Esophagus muscularis mucosa (tissue), 4 donors: ENCODE results near the gene TBC1D24. TPM values are rescaled to one million over a fixed set of nuclear protein-coding genes. Genes with fewer than 3 reads are reported as not detected.
"Not testable (repeated sequence)": the region's sequence is repeated elsewhere in the genome, so short reads cannot be mapped to it uniquely, and the experiment has no call there.

Experiments
- DNase-seq: peaks from one replicate; pipeline ENCODE4 v3.0.0-alpha.2; 2017; ENCODE audit errors: extremely low spot score
- H3K27ac ChIP-seq, 4 donors: fragments of 200-600 bp; sonication (generic); replicated peaks in 1 of 4; 1 replicate in 3 of 4; 2 replicates in 1 of 4; pipeline ENCODE4 v1.5.1; 2016 to 2019; ENCODE audit warnings: mild to moderate bottlenecking in 1 of 4
- H3K27me3 ChIP-seq, 4 donors: fragments of 200-600 bp; sonication (generic); one replicate each; pipeline versions ENCODE4 v1.5.1 to v1.6.0; 2016 to 2019
- H3K36me3 ChIP-seq, 4 donors: fragments of 200-600 bp; sonication (generic); one replicate each; pipeline ENCODE4 v1.5.1; 2016 to 2019
- H3K4me1 ChIP-seq, 4 donors: fragments of 200-600 bp; sonication (generic); one replicate each; pipeline ENCODE4 v1.5.1; 2016 to 2019
- H3K4me3 ChIP-seq, 4 donors: fragments of 200-600 bp; sonication (generic); 1 replicate in 2 of 4; 2 replicates in 2 of 4; pipeline ENCODE4 v1.5.1; 2016 to 2019; ENCODE audit warnings: mild to moderate bottlenecking in 4 of 4, moderate library complexity in 1 of 4
- H3K9me3 ChIP-seq, 4 donors: fragments of 200-600 bp; sonication (generic); 1 replicate in 3 of 4; 2 replicates in 1 of 4; pipeline ENCODE4 v1.5.1; 2016 to 2019
- EP300 ChIP-seq: sonication (generic); formaldehyde crosslinking; IDR thresholded peaks from one replicate; pipeline ENCODE4 v1.6.1; 2017; ENCODE audit warnings: antibody characterized with exemption
- POLR2A ChIP-seq: fragments of 450-650 bp; IDR thresholded peaks from one replicate; pipeline ENCODE4 v1.6.1; 2017; ENCODE audit warnings: antibody characterized with exemption, moderate library complexity, mild to moderate bottlenecking, low read depth
- POLR2AphosphoS5 ChIP-seq, 2 donors: sonication (generic); formaldehyde crosslinking; IDR thresholded peaks; one replicate each; pipeline ENCODE4 v1.6.1; 2017; ENCODE audit warnings: antibody characterized with exemption in 2 of 2
- WGBS: methylation state at CpG from one replicate; pipeline ENCODE4 v1.1.5; 2018; 5-methylcytosine and 5-hydroxymethylcytosine counted together
- intact Hi-C: fragments of 100-400 bp; cut with DNase I; formaldehyde crosslinking; loops from one replicate; pipeline ENCODE4 v1.15.1; 2023
- total RNA-seq, 4 donors: library from RNA; depleted of rRNA; stranded (reverse); fragments of >200 nt; gene quantifications; one replicate each; pipeline versions ENCODE4 v1.1.0 to v1.2.1, GENCODE V29; 2016
- TF ChIP-seq, protein P1 (sequence below), 3 experiments: fragments of 200-600 bp in 2 of 3; fragments of 450-650 bp in 1 of 3; sonication (generic) in 2 of 3; IDR thresholded peaks; one replicate each; pipeline ENCODE4 v1.5.1; 2017 to 2019; ENCODE audit warnings: antibody characterized with exemption in 3 of 3, mild to moderate bottlenecking in 2 of 3, moderate library complexity in 1 of 3

TBC1D24 gene
- total RNA-seq, 4 donors from 2014 or later = 7.0 to 14.1 (median 11.5) TPM

DNA sequence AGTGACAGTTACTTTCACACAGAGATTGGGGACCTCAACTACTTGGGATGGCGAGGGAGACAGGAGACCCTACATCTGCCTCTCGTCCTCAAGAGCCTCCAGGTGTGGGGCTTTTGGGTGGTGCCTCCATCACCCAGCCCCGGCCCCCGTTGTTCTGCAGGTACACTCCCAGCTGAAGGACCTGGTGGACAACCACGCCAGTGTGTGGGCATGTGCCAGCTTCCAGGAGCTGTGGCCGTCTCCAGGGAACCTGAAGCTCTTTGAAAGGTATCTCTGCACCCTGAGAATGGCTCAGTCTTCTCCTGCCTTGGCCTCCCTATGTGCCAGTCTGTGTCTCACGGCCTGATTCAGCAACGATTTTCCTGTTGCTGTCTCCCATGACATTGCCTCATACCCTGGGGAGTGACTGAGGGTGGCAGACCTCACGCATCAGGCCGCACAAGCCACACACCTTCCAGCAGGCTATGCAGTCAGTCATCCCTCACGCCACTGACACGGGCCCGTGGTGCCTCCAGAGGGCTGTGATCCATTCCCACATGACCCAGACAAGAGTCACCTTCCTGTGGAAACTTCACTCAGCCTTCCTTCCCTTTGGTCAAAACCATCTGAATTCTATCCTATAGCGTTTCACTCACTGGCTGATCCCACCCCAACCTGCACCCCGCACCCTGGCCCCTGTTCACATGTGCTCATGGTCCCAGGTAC lies 42.0 kb upstream of the TBC1D24 start:
- no peak overlapping the region for H3K4me3 ChIP-seq
- no peaks in the 10 kb centered on the region for H3K27me3 ChIP-seq
- DNase-seq = no peak
- intact Hi-C loops = no loop called here
- peaks cover 2 to 30% (median 24%) of the 10 kb centered on the region in 4 donors for H3K36me3 ChIP-seq
- H3K4me1 ChIP-seq = peaks cover 15 to 21% (median 19%) of the 10 kb centered on the region in 4 donors
- H3K27ac ChIP-seq = no peak overlapping the region
- WGBS = 95% methylated on average over 12 of the region's 15 CpGs
- TF ChIP-seq POLR2A (no peak), POLR2AphosphoS5 (IDR thresholded peaks at IDR 0.05) (no peak), EP300 (no peak)
- TF ChIP-seq, protein P1, sequence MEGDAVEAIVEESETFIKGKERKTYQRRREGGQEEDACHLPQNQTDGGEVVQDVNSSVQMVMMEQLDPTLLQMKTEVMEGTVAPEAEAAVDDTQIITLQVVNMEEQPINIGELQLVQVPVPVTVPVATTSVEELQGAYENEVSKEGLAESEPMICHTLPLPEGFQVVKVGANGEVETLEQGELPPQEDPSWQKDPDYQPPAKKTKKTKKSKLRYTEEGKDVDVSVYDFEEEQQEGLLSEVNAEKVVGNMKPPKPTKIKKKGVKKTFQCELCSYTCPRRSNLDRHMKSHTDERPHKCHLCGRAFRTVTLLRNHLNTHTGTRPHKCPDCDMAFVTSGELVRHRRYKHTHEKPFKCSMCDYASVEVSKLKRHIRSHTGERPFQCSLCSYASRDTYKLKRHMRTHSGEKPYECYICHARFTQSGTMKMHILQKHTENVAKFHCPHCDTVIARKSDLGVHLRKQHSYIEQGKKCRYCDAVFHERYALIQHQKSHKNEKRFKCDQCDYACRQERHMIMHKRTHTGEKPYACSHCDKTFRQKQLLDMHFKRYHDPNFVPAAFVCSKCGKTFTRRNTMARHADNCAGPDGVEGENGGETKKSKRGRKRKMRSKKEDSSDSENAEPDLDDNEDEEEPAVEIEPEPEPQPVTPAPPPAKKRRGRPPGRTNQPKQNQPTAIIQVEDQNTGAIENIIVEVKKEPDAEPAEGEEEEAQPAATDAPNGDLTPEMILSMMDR (IDR thresholded peaks at IDR 0.05) = no peak
- no peaks in the 10 kb centered on the region for H3K9me3 ChIP-seq

DNA sequence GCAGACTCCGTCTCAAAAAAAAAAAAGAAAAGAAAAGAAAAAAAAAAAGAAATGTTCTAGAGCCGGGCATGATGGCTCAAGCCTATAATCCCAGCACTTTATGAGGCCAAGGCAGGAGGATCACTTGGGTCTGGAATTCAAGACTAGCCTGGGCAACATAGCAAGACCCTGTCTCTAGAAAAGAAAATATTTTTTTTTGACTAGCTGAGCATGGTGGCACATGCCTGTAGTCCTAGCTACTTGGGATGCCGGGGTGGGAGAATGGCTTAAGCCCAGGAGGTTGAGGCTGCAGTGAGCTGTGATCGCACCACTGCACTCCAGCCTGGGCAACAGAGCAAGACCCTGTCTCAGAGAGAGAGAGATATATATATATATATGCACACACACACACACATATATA lies 39.7 kb upstream of the TBC1D24 start:
- peaks cover 2 to 46% (median 28%) of the 10 kb centered on the region in 4 donors for H3K36me3 ChIP-seq
- intact Hi-C loops, H3K27me3 ChIP-seq, DNase-seq, H3K4me1 ChIP-seq, H3K9me3 ChIP-seq, H3K4me3 ChIP-seq, H3K27ac ChIP-seq: not testable (repeated sequence)
- 99% methylated on average over 4 of the region's 4 CpGs for WGBS

DNA sequence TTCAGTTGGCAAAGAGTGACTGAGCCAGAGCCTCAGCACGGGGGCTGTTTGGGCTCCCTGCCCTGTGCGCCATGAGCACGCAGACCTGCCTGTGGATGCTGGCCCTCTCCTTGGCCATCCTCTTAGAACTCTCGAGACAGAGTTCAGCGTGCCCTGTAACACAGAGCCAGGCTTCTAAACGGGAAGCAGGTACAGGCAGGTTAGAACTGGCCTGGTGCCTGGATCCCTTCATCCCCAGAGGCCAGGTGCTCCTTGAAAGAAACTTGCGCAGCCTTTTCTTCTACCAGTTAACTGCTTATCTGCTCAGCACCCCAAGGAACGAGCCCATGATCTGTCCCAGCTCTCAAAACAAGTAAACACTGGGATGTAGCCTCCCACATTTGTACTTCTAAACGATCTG lies 38.8 kb upstream of the TBC1D24 start:
- WGBS = 94% methylated on average over 6 of the region's 9 CpGs
- H3K36me3 ChIP-seq = peaks cover 2 to 46% (median 28%) of the 10 kb centered on the region in 4 donors
- DNase-seq = no peak
- intact Hi-C loops = no loop called here
- TF ChIP-seq, protein P1 (IDR thresholded peaks at IDR 0.05) = no peak
- TF ChIP-seq POLR2A (no peak), EP300 (no peak), POLR2AphosphoS5 (IDR thresholded peaks at IDR 0.05) (no peak)
- no peaks in the 10 kb centered on the region for H3K4me1 ChIP-seq
- H3K9me3 ChIP-seq = no peaks in the 10 kb centered on the region
- H3K27ac ChIP-seq = no peak overlapping the region
- H3K4me3 ChIP-seq = no peak overlapping the region
- H3K27me3 ChIP-seq = no peaks in the 10 kb centered on the region

DNA sequence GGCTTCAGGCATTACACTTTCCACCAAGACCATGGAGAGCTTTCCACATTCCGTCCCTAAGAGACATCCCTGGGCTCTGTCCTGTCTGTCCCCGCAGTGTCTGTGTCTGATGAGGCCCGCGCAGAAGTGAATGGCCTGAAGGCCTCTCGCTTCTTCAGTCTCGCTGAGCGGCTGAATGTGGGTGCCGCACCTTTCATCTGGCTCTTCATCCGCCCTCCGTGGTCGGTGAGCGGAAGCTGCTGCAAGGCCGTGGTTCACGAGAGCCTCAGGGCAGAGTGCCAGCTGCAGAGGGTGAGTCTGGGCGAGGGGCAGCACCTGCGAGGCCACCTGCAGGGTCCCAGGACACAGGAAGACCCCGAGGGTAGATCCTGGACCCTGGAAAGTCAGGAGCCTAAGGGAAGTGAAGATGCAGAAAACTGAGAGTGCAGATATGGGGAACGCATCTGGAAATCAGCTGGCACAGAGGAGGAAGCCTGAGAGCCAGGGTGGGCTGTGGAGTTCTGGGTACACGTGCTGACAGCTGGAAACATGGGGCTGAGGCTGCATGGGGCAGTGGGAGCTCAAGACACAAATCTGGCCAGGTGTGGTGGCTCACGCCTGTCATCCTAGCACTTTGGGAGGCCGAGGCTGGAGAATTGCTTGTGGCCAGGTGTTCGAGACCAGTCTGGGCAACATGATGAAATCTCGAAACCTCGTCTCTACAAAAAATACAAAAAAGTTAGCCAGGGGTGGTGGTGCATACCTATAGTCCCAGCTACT lies 37.7 kb upstream of the TBC1D24 start:
- TF ChIP-seq EP300 = no peak
- TF ChIP-seq POLR2A = no peak
- TF ChIP-seq POLR2AphosphoS5 (IDR thresholded peaks at IDR 0.05) = no peak
- TF ChIP-seq, protein P1 (IDR thresholded peaks at IDR 0.05) = no peak
- H3K4me3 ChIP-seq = no peak overlapping the region
- no peak overlapping the region for H3K27ac ChIP-seq
- no peaks in the 10 kb centered on the region for H3K9me3 ChIP-seq
- H3K36me3 ChIP-seq = peaks cover 2 to 46% (median 26%) of the 10 kb centered on the region in 4 donors
- H3K4me1 ChIP-seq = no peaks in the 10 kb centered on the region
- 93% methylated on average over 22 of the region's 24 CpGs for WGBS
- DNase-seq = no peak
- intact Hi-C loops = no loop called here
- H3K27me3 ChIP-seq = no peaks in the 10 kb centered on the region

DNA sequence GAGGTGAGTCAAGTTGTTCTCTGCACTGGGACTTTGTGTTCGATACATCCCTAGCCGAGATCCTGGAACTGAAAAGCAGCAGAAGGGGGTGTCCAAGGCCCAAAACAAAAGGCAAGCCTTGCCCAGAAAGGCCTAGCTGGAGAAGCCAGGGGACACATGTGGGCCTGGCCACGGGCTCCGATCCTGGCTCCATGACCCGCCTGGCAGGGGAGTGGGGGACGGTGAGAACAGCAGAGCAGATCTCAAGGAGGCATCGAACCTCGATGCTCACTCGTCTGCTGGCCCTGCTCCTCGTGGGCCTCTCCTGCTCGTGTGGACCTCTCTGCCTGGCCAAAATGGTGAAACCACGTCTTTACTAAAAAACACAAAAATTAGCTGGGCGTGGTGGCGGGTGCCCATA lies 36.8 kb upstream of the TBC1D24 start:
- intact Hi-C loops = no loop called here
- peaks cover 2 to 39% (median 19%) of the 10 kb centered on the region in 4 donors for H3K36me3 ChIP-seq
- no peak overlapping the region for H3K4me3 ChIP-seq
- H3K27me3 ChIP-seq = no peaks in the 10 kb centered on the region
- no peak overlapping the region for H3K27ac ChIP-seq
- H3K9me3 ChIP-seq = no peaks in the 10 kb centered on the region
- no peak for DNase-seq
- TF ChIP-seq POLR2A (no peak), POLR2AphosphoS5 (IDR thresholded peaks at IDR 0.05) (no peak), EP300 (no peak)
- TF ChIP-seq, protein P1 (IDR thresholded peaks at IDR 0.05) = no peak
- 92% methylated on average over 14 of the region's 14 CpGs for WGBS
- H3K4me1 ChIP-seq = no peaks in the 10 kb centered on the region
